Stimulated activated CD4-positive, alpha-beta T cell treated with anti-CD3 and anti-CD28 coated beads, Interleukin-12 subunit alpha, Interleukin-12 subunit beta, amount 100 ng/mL, for 48 hours (primary cell): ENCODE results near the gene SACS.
"Not testable (repeated sequence)": the region's sequence is repeated elsewhere in the genome, so short reads cannot be mapped to it uniquely, and the experiment has no call there.

ENCODE experiments used
- DNase-seq, 3 donors: peaks; one replicate each; pipeline ENCODE4 v3.0.0-alpha.2; 2020; ENCODE audit warnings: low read depth in 2 of 3, low spot score in 1 of 3

The SACS gene

GRCh38 chr13:23456437-23457210 is 23.1 kb upstream of the SACS start:
- no peak for DNase-seq

GRCh38 chr13:23455401-23456185 is 22.1 kb upstream of the SACS start:
- DNase-seq, result no peak

- DNase-seq, result no peak
Observed at GRCh38 chr13:23453132-23453531, 19.6 kb upstream of the SACS start.

- DNase-seq, result no peak
Observed at GRCh38 chr13:23450340-23451046, 17.0 kb upstream of the SACS start.

GRCh38 chr13:23449398-23450162 is 16.1 kb upstream of the SACS start:
- DNase-seq, result no peak

GRCh38 chr13:23447927-23448326 is 14.4 kb upstream of the SACS start:
- no peak for DNase-seq

- no peak for DNase-seq
Observed at GRCh38 chr13:23445794-23446193, 12.3 kb upstream of the SACS start.

GRCh38 chr13:23443878-23444277 is 10.4 kb upstream of the SACS start:
- DNase-seq, result no peak

GRCh38 chr13:23443110-23443509 is 9.6 kb upstream of the SACS start:
- DNase-seq, result no peak

- no peak for DNase-seq
Observed at GRCh38 chr13:23440821-23441618, 7.5 kb upstream of the SACS start.

- not testable (repeated sequence) for DNase-seq
Observed at GRCh38 chr13:23440324-23440723, 6.8 kb upstream of the SACS start.

GRCh38 chr13:23437916-23438315 is 4.4 kb upstream of the SACS start:
- no peak for DNase-seq

- no peak for DNase-seq
Observed at GRCh38 chr13:23436680-23437079, 3.2 kb upstream of the SACS start.

GRCh38 chr13:23434491-23434890 is 989 bp upstream of the SACS start:
- no peak for DNase-seq

GRCh38 chr13:23432626-23433025 is 876 bp downstream of the SACS start:
- DNase-seq, result no peak

- DNase-seq, result no peak
Observed at GRCh38 chr13:23430664-23431063, 2.8 kb downstream of the SACS start.

GRCh38 chr13:23427881-23428528 is 5.5 kb downstream of the SACS start:
- DNase-seq, result no peak

- DNase-seq, result no peak
Observed at GRCh38 chr13:23427342-23427843, 6.1 kb downstream of the SACS start.

GRCh38 chr13:23421596-23421995 is 11.9 kb downstream of the SACS start:
- no peak for DNase-seq
